Measurements from ENCODE around the gene TNFRSF1B. TPM values are rescaled to one million over a fixed set of nuclear protein-coding genes. Genes with fewer than 3 reads are reported as not detected.

Gene TNFRSF1B
- total and polyA plus RNA-seq, 5 donors from 2014 or later: 252 to 450 (median 394) TPM

GRCh38 chr1:12179111-12179519 lies 12.3 kb downstream of the TNFRSF1B start:
- no peaks in the 10 kb centered on the region for H3K27me3 Mint-ChIP-seq
- peaks cover 28% of the 10 kb centered on the region for H3K36me3 ChIP-seq (ENCODE audit: control insufficient read depth, insufficient read depth, low read length)
- H3K4me3 ChIP-seq (ENCODE audit: low read depth, low read length): peak overlapping the region; percentile 62
- no peaks in the 10 kb centered on the region for H3K27me3 ChIP-seq (ENCODE audit: control insufficient read depth, insufficient read depth, low read length)
- H3K4me1 Mint-ChIP-seq: peaks cover 23 to 98% (median 65%) of the 10 kb centered on the region in 4 donors
- ATAC-seq (ENCODE audit: low read depth in 2 of 2) (peak; percentile 6 to 7), DNase-seq (peak; percentile 76 to 87 (median 85))
- peak overlapping the region; percentile 97 for H3K27ac ChIP-seq (ENCODE audit: insufficient read depth, low read length, poor library complexity, severe bottlenecking)
- H3K27ac Mint-ChIP-seq: peak overlapping the region; percentile 95 to 99 (median 98)
- peaks cover 14% of the 10 kb centered on the region for H3K36me3 Mint-ChIP-seq
- peaks cover 99% of the 10 kb centered on the region for H3K4me1 ChIP-seq (ENCODE audit: control insufficient read depth, insufficient read depth, low read length, poor library complexity, severe bottlenecking)
- H3K9me3 ChIP-seq (ENCODE audit: control insufficient read depth in 2 of 2, low read length in 2 of 2): no peaks in the 10 kb centered on the region
- H3K9me3 Mint-ChIP-seq: no peaks in the 10 kb centered on the region
- H3K4me3 Mint-ChIP-seq: peak overlapping the region; percentile 89 to 100 (median 92)

GRCh38 chr1:12179676-12180075 lies 12.9 kb downstream of the TNFRSF1B start:
- Histone ChIP-seq H3K27ac (ENCODE audit: insufficient read depth, low read length, poor library complexity, severe bottlenecking) (peak overlapping the region; percentile 97), H3K9me3 (ENCODE audit: control insufficient read depth in 2 of 2, low read length in 2 of 2) (no peaks in the 10 kb centered on the region), H3K36me3 (ENCODE audit: control insufficient read depth, insufficient read depth, low read length) (peaks cover 25% of the 10 kb centered on the region), H3K4me1 (ENCODE audit: control insufficient read depth, insufficient read depth, low read length, poor library complexity, severe bottlenecking) (peaks cover 99% of the 10 kb centered on the region), H3K4me3 (ENCODE audit: low read depth, low read length) (peak overlapping the region; percentile 27), H3K27me3 (ENCODE audit: control insufficient read depth, insufficient read depth, low read length) (no peaks in the 10 kb centered on the region)
- Mint-ChIP-seq H3K9me3 (no peaks in the 10 kb centered on the region), H3K4me3 (peak overlapping the region; percentile 89 to 100 (median 92)), H3K27me3 (no peaks in the 10 kb centered on the region), H3K27ac (peak overlapping the region; percentile 95 to 99 (median 98)), H3K36me3 (peaks cover 14% of the 10 kb centered on the region), H3K4me1 (peaks cover 24 to 96% (median 67%) of the 10 kb centered on the region in 4 donors)
- ATAC-seq (ENCODE audit: low read depth in 2 of 2): no peak
- no peak for DNase-seq

DNA sequence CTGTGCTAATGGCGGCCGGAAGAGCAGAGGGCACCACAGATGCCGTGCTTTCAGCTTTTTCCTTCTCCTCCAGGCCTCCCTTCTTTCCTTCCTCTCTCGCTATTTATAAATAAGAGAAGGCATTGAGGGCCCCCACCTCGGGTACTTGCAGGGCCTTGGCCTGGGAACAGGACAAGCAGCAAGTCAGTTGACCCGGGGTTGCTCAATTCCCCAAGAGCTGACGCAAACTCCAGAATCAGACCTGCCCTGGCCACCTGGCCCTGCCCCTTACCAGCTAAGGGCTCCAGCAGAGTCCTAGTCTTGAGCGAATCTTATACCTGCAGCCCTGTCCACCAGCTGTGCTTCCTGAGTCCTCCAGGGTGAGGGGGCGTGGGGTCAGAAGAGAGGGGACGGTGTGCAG lies 13.5 kb downstream of the TNFRSF1B start:
- Histone ChIP-seq H3K36me3 (ENCODE audit: control insufficient read depth, insufficient read depth, low read length) (peaks cover 25% of the 10 kb centered on the region), H3K27ac (ENCODE audit: insufficient read depth, low read length, poor library complexity, severe bottlenecking) (peak overlapping the region; percentile 97), H3K4me3 (ENCODE audit: low read depth, low read length) (no peak overlapping the region), H3K4me1 (ENCODE audit: control insufficient read depth, insufficient read depth, low read length, poor library complexity, severe bottlenecking) (peaks cover 99% of the 10 kb centered on the region), H3K27me3 (ENCODE audit: control insufficient read depth, insufficient read depth, low read length) (no peaks in the 10 kb centered on the region), H3K9me3 (ENCODE audit: control insufficient read depth in 2 of 2, low read length in 2 of 2) (no peaks in the 10 kb centered on the region)
- Mint-ChIP-seq H3K27ac (peak overlapping the region; percentile 95 to 99 (median 98)), H3K4me1 (peaks cover 24 to 96% (median 71%) of the 10 kb centered on the region in 4 donors), H3K27me3 (no peaks in the 10 kb centered on the region), H3K4me3 (peak overlapping the region; percentile 89 to 100 (median 92)), H3K36me3 (peaks cover 14% of the 10 kb centered on the region), H3K9me3 (no peaks in the 10 kb centered on the region)
- ATAC-seq (ENCODE audit: low read depth in 2 of 2) (no peak), DNase-seq (no peak)

- peaks cover 25% of the 10 kb centered on the region for H3K36me3 ChIP-seq (ENCODE audit: control insufficient read depth, insufficient read depth, low read length)
- no peaks in the 10 kb centered on the region for H3K27me3 ChIP-seq (ENCODE audit: control insufficient read depth, insufficient read depth, low read length)
- peaks cover 14% of the 10 kb centered on the region for H3K36me3 Mint-ChIP-seq
- H3K9me3 Mint-ChIP-seq: no peaks in the 10 kb centered on the region
- peak overlapping the region in 3 of 4 donors; percentile 65 to 100 (median 74) for H3K4me3 Mint-ChIP-seq
- no peak overlapping the region for H3K4me3 ChIP-seq (ENCODE audit: low read depth, low read length)
- DNase-seq (no peak), ATAC-seq (ENCODE audit: low read depth in 2 of 2) (no peak)
- H3K27ac ChIP-seq (ENCODE audit: insufficient read depth, low read length, poor library complexity, severe bottlenecking): peak overlapping the region; percentile 97
- H3K4me1 ChIP-seq (ENCODE audit: control insufficient read depth, insufficient read depth, low read length, poor library complexity, severe bottlenecking): peaks cover 99% of the 10 kb centered on the region
- H3K4me1 Mint-ChIP-seq: peaks cover 24 to 96% (median 75%) of the 10 kb centered on the region in 4 donors
- H3K27ac Mint-ChIP-seq: peak overlapping the region; percentile 95 to 99 (median 98)
- H3K9me3 ChIP-seq (ENCODE audit: control insufficient read depth in 2 of 2, low read length in 2 of 2): no peaks in the 10 kb centered on the region
- no peaks in the 10 kb centered on the region for H3K27me3 Mint-ChIP-seq
These were observed 14.1 kb downstream of the TNFRSF1B start for GRCh38 chr1:12180903-12181302.

GRCh38 chr1:12181568-12181967 lies 14.8 kb downstream of the TNFRSF1B start:
- Mint-ChIP-seq H3K27ac (peak overlapping the region; percentile 95 to 99 (median 98)), H3K36me3 (peaks cover 17% of the 10 kb centered on the region), H3K4me1 (peaks cover 19 to 96% (median 74%) of the 10 kb centered on the region in 4 donors), H3K27me3 (no peaks in the 10 kb centered on the region), H3K9me3 (no peaks in the 10 kb centered on the region), H3K4me3 (peak overlapping the region; percentile 55 to 100 (median 70))
- Histone ChIP-seq H3K9me3 (ENCODE audit: control insufficient read depth in 2 of 2, low read length in 2 of 2) (no peaks in the 10 kb centered on the region), H3K27ac (ENCODE audit: insufficient read depth, low read length, poor library complexity, severe bottlenecking) (peak overlapping the region; percentile 97), H3K4me3 (ENCODE audit: low read depth, low read length) (no peak overlapping the region), H3K36me3 (ENCODE audit: control insufficient read depth, insufficient read depth, low read length) (peaks cover 27% of the 10 kb centered on the region), H3K4me1 (ENCODE audit: control insufficient read depth, insufficient read depth, low read length, poor library complexity, severe bottlenecking) (peaks cover 99% of the 10 kb centered on the region), H3K27me3 (ENCODE audit: control insufficient read depth, insufficient read depth, low read length) (no peaks in the 10 kb centered on the region)
- ATAC-seq (ENCODE audit: low read depth in 2 of 2) (no peak), DNase-seq (no peak)

DNA sequence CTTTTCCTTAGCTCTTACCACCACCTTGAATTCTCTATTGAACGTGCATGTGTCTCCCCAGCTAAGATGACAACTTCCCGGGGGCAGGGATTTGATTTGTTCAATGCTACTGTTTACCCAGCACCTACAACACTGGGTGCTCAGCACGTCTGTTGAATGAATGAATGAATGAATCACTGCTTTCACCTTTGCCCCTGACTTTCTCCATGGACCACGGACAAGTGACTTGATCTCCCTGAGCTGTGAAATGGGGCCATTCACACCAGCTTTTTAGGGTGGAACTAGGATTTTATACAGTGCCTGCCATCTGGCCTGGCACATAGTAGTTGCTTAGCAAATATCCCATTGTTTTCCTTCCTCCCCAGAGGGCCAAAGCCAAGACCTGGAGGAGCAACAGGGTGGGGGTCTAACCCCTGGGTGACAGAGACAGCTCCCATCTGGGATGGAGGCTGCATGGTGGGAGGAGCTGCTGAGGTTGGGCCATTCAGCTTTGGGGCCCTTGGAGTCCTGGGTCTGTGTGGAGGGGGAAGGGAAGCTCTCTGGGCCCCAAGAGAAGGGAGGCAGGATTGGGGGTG lies 15.7 kb downstream of the TNFRSF1B start:
- no peaks in the 10 kb centered on the region for H3K9me3 ChIP-seq (ENCODE audit: control insufficient read depth in 2 of 2, low read length in 2 of 2)
- Mint-ChIP-seq H3K27me3 (no peaks in the 10 kb centered on the region), H3K4me1 (peaks cover 21 to 98% (median 76%) of the 10 kb centered on the region in 4 donors), H3K4me3 (peak overlapping the region; percentile 65 to 100 (median 81)), H3K36me3 (peaks cover 21% of the 10 kb centered on the region), H3K9me3 (no peaks in the 10 kb centered on the region), H3K27ac (peak overlapping the region; percentile 95 to 99 (median 98))
- H3K27ac ChIP-seq (ENCODE audit: insufficient read depth, low read length, poor library complexity, severe bottlenecking): peak overlapping the region; percentile 97
- H3K4me1 ChIP-seq (ENCODE audit: control insufficient read depth, insufficient read depth, low read length, poor library complexity, severe bottlenecking): peaks cover 98% of the 10 kb centered on the region
- no peaks in the 10 kb centered on the region for H3K27me3 ChIP-seq (ENCODE audit: control insufficient read depth, insufficient read depth, low read length)
- DNase-seq (no peak), ATAC-seq (ENCODE audit: low read depth in 2 of 2) (no peak)
- peaks cover 27% of the 10 kb centered on the region for H3K36me3 ChIP-seq (ENCODE audit: control insufficient read depth, insufficient read depth, low read length)
- H3K4me3 ChIP-seq (ENCODE audit: low read depth, low read length): peak overlapping the region; percentile 35

DNA sequence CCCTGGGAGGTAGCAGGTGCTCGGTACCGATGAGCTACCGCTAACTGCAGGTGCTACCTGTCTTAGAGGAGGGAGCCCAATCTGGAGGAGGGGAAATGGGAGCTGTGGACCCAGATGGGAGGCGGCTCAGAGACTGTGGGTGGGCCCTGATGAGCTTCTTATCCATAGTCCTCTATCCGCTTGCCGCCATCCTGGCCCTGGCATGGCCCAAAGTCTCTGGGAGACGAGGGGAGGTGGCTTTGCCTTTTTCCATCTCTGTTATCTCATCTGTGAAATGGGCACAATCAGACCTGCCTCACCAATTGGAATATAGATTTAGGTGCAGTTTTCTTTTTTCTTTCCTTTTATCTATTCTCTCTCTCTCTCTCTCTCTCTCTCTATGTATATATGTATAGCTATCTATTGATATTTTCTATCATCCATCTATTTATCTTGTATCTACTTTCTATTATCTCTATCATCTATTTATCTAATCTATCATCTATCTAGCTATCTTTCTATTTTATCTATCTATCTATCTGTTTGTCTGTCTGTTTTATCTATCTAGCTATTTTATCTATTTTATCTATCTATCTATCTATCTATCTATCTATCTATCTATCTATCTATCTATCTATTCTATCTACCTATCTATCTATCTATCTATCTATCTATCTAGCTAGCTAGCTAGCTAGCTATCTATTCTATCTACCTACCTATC lies 16.5 kb downstream of the TNFRSF1B start:
- H3K27me3 ChIP-seq (ENCODE audit: control insufficient read depth, insufficient read depth, low read length): no peaks in the 10 kb centered on the region
- peaks cover 31% of the 10 kb centered on the region for H3K36me3 ChIP-seq (ENCODE audit: control insufficient read depth, insufficient read depth, low read length)
- peak overlapping the region; percentile 95 to 99 (median 98) for H3K27ac Mint-ChIP-seq
- H3K4me3 ChIP-seq (ENCODE audit: low read depth, low read length): peak overlapping the region; percentile 35
- H3K4me3 Mint-ChIP-seq: peak overlapping the region; percentile 74 to 100 (median 84)
- no peak for ATAC-seq (ENCODE audit: low read depth in 2 of 2)
- H3K4me1 Mint-ChIP-seq: peaks cover 22 to 98% (median 77%) of the 10 kb centered on the region in 4 donors
- peak overlapping the region; percentile 97 for H3K27ac ChIP-seq (ENCODE audit: insufficient read depth, low read length, poor library complexity, severe bottlenecking)
- H3K27me3 Mint-ChIP-seq: no peaks in the 10 kb centered on the region
- DNase-seq: no peak
- H3K9me3 Mint-ChIP-seq: peaks cover 0 to 2% (median 0%) of the 10 kb centered on the region in 7 donors
- peaks cover 99% of the 10 kb centered on the region for H3K4me1 ChIP-seq (ENCODE audit: control insufficient read depth, insufficient read depth, low read length, poor library complexity, severe bottlenecking)
- H3K36me3 Mint-ChIP-seq: peaks cover 24% of the 10 kb centered on the region
- no peaks in the 10 kb centered on the region for H3K9me3 ChIP-seq (ENCODE audit: control insufficient read depth in 2 of 2, low read length in 2 of 2)

Measured in CD4-positive, CD25-positive, alpha-beta regulatory T cell (primary cell).